HEK293T (cell line): Measurements from ENCODE around the gene CDC42.

Source experiments
- ARNT ChIP-seq: fragments of 450-650 bp; IDR thresholded peaks from 2 replicates; pipeline ENCODE4 v1.6.1; 2017; ENCODE audit warnings: mild to moderate bottlenecking
- BHLHE40 ChIP-seq: fragments of 450-650 bp; IDR thresholded peaks from 2 replicates; pipeline ENCODE4 v1.6.1; 2016; ENCODE audit warnings: mild to moderate bottlenecking, moderate library complexity, borderline replicate concordance
- ELF4 ChIP-seq: fragments of 450-650 bp; IDR thresholded peaks from 2 replicates; pipeline ENCODE4 v1.6.1; 2017; ENCODE audit warnings: antibody characterized with exemption
- FOXA1 ChIP-seq: fragments of 450-650 bp; IDR thresholded peaks from 2 replicates; pipeline ENCODE4 v1.6.1; 2016; ENCODE audit warnings: mild to moderate bottlenecking
- FOXK2 ChIP-seq: fragments of 450-650 bp; IDR thresholded peaks from 2 replicates; pipeline ENCODE4 v1.6.1; 2016; ENCODE audit warnings: mild to moderate bottlenecking
- FOXM1 ChIP-seq: fragments of 450-650 bp; IDR thresholded peaks from 2 replicates; pipeline ENCODE4 v1.6.1; 2017; ENCODE audit warnings: mild to moderate bottlenecking, borderline replicate concordance
- HDGF ChIP-seq: fragments of 450-650 bp; IDR thresholded peaks from 2 replicates; pipeline ENCODE4 v1.6.1; 2017; ENCODE audit warnings: antibody characterized with exemption, borderline replicate concordance
- L3MBTL2 ChIP-seq: fragments of 450-650 bp; conservative IDR thresholded peaks from 2 replicates; pipeline ENCODE4 v1.6.1; 2016; ENCODE audit warnings: mild to moderate bottlenecking
- LEF1 ChIP-seq: fragments of 450-650 bp; IDR thresholded peaks from 2 replicates; pipeline ENCODE4 v1.6.1; 2017; ENCODE audit warnings: mild to moderate bottlenecking, borderline replicate concordance
- SP1 ChIP-seq: fragments of 450-650 bp; IDR thresholded peaks from 2 replicates; pipeline ENCODE4 v1.6.1; 2017
- SUZ12 ChIP-seq: fragments of 450-650 bp; IDR thresholded peaks from 2 replicates; pipeline ENCODE4 v1.6.1; 2016; ENCODE audit warnings: mild to moderate bottlenecking
- TARDBP ChIP-seq: fragments of 450-650 bp; IDR thresholded peaks from 2 replicates; pipeline ENCODE4 v1.6.1; 2016
- ZNF384 ChIP-seq: fragments of 450-650 bp; IDR thresholded peaks from 2 replicates; pipeline ENCODE4 v1.6.1; 2016
- TF ChIP-seq, protein P1 (sequence below): fragments of 450-650 bp; IDR thresholded peaks from 2 replicates; pipeline ENCODE4 v1.6.1; 2016

DNA sequence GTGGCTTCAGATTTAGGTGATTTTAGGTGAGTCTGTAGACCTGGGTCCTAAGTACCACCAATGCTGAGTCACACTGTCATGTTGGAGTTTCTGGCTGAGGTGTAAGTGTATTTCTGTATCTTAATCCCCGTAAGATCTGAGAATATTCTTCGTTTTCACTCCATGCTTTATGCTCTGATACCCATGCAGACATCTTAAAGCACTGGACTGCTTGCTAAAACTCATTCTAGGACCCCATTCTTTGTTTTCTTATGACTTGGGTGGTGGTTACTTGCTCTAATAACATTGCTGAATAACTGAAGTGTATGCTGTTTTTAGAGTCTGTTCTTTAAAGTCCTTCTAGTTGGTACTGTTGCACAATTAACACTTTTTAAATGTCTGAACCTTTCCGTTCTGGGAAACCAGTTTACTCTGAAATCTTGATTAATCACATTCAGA is 36.6 kb downstream of the CDC42 start:
- TF ChIP-seq ELF4 (no peak), HDGF (no peak), FOXA1 (no peak), ZNF384 (no peak), TARDBP (no peak), SP1 (no peak), SUZ12 (no peak), FOXM1 (no peak), ARNT (no peak), BHLHE40 (no peak), L3MBTL2 (no peak), LEF1 (no peak), FOXK2 (no peak)
- TF ChIP-seq, protein P1, sequence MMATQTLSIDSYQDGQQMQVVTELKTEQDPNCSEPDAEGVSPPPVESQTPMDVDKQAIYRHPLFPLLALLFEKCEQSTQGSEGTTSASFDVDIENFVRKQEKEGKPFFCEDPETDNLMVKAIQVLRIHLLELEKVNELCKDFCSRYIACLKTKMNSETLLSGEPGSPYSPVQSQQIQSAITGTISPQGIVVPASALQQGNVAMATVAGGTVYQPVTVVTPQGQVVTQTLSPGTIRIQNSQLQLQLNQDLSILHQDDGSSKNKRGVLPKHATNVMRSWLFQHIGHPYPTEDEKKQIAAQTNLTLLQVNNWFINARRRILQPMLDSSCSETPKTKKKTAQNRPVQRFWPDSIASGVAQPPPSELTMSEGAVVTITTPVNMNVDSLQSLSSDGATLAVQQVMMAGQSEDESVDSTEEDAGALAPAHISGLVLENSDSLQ: no peak
